GM06990 (cell line): ENCODE results near the gene CLDN11.

Experiments used
- DNase-seq: peaks from one replicate; pipeline ENCODE4 v3.0.0-alpha.2; 2011; ENCODE audit not compliant: insufficient read length; ENCODE audit errors: extremely low read depth
- H3K27me3 ChIP-seq: replicated peaks from 2 replicates; pipeline ENCODE4 v1.6.0; 2011; ENCODE audit warnings: low read length; ENCODE audit not compliant: control insufficient read depth, insufficient read depth
- H3K36me3 ChIP-seq: 2 replicates; pipeline ENCODE4 v1.5.1; 2011; ENCODE audit warnings: low read length; ENCODE audit not compliant: control insufficient read depth, insufficient read depth
- H3K4me3 ChIP-seq: replicated peaks from 2 replicates; pipeline ENCODE4 v1.5.1; 2011; ENCODE audit warnings: low read depth, mild to moderate bottlenecking, control low read depth, low read length
- TF ChIP-seq, protein P1 (sequence below): IDR thresholded peaks from 2 replicates; pipeline ENCODE4 v1.5.1; 2011; ENCODE audit warnings: low read length, control low read depth, mild to moderate bottlenecking, inconsistent platforms; ENCODE audit not compliant: insufficient read depth, poor library complexity, severe bottlenecking

Gene CLDN11

GRCh38 chr3:170482199-170482598, 63.5 kb downstream of the CLDN11 start:
- TF ChIP-seq, protein P1, sequence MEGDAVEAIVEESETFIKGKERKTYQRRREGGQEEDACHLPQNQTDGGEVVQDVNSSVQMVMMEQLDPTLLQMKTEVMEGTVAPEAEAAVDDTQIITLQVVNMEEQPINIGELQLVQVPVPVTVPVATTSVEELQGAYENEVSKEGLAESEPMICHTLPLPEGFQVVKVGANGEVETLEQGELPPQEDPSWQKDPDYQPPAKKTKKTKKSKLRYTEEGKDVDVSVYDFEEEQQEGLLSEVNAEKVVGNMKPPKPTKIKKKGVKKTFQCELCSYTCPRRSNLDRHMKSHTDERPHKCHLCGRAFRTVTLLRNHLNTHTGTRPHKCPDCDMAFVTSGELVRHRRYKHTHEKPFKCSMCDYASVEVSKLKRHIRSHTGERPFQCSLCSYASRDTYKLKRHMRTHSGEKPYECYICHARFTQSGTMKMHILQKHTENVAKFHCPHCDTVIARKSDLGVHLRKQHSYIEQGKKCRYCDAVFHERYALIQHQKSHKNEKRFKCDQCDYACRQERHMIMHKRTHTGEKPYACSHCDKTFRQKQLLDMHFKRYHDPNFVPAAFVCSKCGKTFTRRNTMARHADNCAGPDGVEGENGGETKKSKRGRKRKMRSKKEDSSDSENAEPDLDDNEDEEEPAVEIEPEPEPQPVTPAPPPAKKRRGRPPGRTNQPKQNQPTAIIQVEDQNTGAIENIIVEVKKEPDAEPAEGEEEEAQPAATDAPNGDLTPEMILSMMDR, result no peak
- H3K36me3 ChIP-seq, result no peaks in the 10 kb centered on the region
- no peak overlapping the region for H3K4me3 ChIP-seq
- no peak for DNase-seq
- peaks cover 3% of the 10 kb centered on the region for H3K27me3 ChIP-seq

- no peak overlapping the region for H3K4me3 ChIP-seq
- no peaks in the 10 kb centered on the region for H3K36me3 ChIP-seq
- H3K27me3 ChIP-seq, result peaks cover 3% of the 10 kb centered on the region
- TF ChIP-seq, protein P1, result peak; percentile 28
- DNase-seq, result no peak
Observed at GRCh38 chr3:170483485-170484262, 65.0 kb downstream of the CLDN11 start.
